NCI-H1092 (cell line): ENCODE results near the gene GPBP1L1.
"Not testable (repeated sequence)": the region's sequence is repeated elsewhere in the genome, so short reads cannot be mapped to it uniquely, and the experiment has no call there.

Experiments used
- DNase-seq: peaks from one replicate; lab custom pipeline; 2025; lab: John Stamatoyannopoulos, UW

Gene GPBP1L1

GRCh38 chr1:45640293-45640692 lies 46.0 kb downstream of the GPBP1L1 start:
- DNase-seq: no peak

- DNase-seq: no peak
Measured at GRCh38 chr1:45635211-45635610, 51.1 kb downstream of the GPBP1L1 start.

GRCh38 chr1:45630429-45630828 lies 55.9 kb downstream of the GPBP1L1 start:
- DNase-seq: no peak

GRCh38 chr1:45629035-45629434 lies 57.3 kb downstream of the GPBP1L1 start:
- no peak for DNase-seq

GRCh38 chr1:45623972-45624371 lies 62.4 kb downstream of the GPBP1L1 start, which contains the start of gene CCDC17:
Gene CCDC17 (minus strand): TSS chr1:45624054. CDS start chr1:45623909, 145 bp downstream.
- DNase-seq: no peak

GRCh38 chr1:45622524-45623394 lies 63.6 kb downstream of the GPBP1L1 start:
- DNase-seq: no peak

GRCh38 chr1:45621895-45622523 lies 64.3 kb downstream of the GPBP1L1 start:
- no peak for DNase-seq

GRCh38 chr1:45621501-45621836 lies 64.9 kb downstream of the GPBP1L1 start:
- no peak for DNase-seq

- no peak for DNase-seq
Measured at GRCh38 chr1:45620588-45621500, 65.5 kb downstream of the GPBP1L1 start.

GRCh38 chr1:45619149-45619921 lies 67.0 kb downstream of the GPBP1L1 start:
- DNase-seq: no peak

GRCh38 chr1:45617618-45618017 lies 68.7 kb downstream of the GPBP1L1 start:
- no peak for DNase-seq

GRCh38 chr1:45615885-45616284 lies 70.4 kb downstream of the GPBP1L1 start:
- no peak for DNase-seq

- no peak for DNase-seq
Measured at GRCh38 chr1:45612941-45613579, 73.3 kb downstream of the GPBP1L1 start.

GRCh38 chr1:45610589-45611226 lies 75.6 kb downstream of the GPBP1L1 start:
- DNase-seq: no peak

- no peak for DNase-seq
Measured at GRCh38 chr1:45608175-45609156, 77.9 kb downstream of the GPBP1L1 start.

GRCh38 chr1:45607404-45608074 lies 78.8 kb downstream of the GPBP1L1 start:
- DNase-seq: no peak

- DNase-seq: no peak
Measured at GRCh38 chr1:45604239-45604638, 82.1 kb downstream of the GPBP1L1 start.

- not testable (repeated sequence) for DNase-seq
Measured at GRCh38 chr1:45596765-45597164, 89.6 kb downstream of the GPBP1L1 start.

GRCh38 chr1:45594412-45594811 lies 91.9 kb downstream of the GPBP1L1 start:
- DNase-seq: no peak
